Activated CD4-positive, CD25-positive, alpha-beta regulatory T cell treated with anti-CD3 and anti-CD28 coated beads, Interleukin-2, amount 50 U/mL, for 72 hours (primary cell): ENCODE data around the gene KCTD5.

ENCODE experiments used
- DNase-seq: peaks from one replicate; pipeline ENCODE4 v3.0.0; 2021

KCTD5 gene

DNA sequence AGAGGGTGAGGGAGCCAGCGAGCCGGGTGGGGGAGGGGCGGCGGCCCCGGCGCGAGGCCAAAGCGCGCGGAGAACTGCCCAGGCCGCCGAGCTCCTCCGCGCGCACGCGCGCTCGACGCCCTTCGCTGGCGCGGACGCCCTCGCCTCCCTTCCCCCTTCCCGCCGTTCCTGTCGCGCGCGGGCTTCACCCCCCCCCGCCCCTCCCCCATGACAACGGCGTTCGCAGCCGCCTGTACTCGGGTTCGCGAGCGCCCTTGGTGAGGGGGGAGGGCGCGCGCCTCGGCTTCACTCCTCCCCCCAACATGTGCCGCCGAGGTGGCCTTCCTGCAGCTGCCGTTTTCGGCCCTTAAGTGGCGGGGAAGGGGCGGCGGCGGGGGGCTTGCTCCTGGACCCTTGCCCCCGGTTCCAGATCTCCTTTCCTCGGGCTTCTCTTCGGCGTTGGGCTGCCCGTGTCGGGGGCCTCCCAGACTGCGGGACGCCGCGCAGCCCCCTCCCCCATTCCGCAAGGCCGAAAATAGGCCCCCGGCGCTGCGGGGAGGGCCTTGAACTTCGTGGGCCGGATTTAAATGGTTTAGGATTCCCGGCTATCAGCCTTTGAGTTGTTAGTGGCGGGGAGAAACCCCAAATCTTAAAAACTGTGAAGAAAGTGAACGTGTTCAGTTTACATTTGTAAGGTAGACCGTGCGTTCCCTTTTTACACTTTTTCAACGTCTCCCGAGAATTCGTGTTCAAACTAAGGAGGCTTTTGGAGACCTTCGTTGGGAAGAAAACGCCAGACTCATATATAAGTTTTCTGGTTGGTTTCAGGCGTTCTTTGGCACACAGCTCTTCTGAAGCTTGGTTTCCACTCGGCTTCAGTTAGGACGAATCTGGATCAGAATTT, 70.8 kb downstream of the KCTD5 start:
- DNase-seq, result no peak

DNA sequence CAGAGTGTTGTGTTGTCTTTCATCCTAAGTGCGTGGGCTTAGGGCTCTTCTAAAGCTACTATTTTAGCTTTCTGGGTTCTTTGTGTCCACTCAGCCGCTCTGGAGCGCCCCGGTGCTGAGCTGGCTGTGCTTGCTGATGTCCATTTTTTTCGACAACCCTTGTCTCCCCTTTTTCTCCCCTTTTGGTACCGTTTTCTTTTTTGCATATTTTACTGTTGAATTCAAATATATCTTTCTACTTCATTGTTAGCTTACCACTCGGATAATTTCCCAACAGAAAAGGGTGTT, 71.4 kb downstream of the KCTD5 start:
- no peak for DNase-seq

DNA sequence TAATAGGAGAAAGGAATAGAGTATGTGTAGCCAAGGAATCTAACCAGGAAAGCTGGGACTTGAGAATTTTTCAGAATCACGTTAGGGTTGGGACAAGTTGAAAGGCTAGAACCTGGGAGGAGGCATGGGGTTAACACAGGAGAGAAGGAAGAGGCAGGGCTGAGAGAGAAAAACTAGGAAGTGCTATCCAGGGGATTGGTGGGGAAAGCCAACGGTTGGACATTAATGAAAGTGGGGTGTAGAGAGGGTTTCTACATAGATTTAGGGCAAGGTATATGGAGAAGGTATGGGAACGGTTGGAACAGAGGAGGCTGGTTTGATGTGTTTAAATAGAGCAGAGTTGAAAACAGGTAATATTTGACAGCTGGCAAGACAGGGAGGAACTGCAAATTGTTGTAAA, 72.8 kb downstream of the KCTD5 start:
- no peak for DNase-seq

GRCh38 chr16:2756288-2757015, 74.1 kb downstream of the KCTD5 start:
- DNase-seq, result no peak

DNA sequence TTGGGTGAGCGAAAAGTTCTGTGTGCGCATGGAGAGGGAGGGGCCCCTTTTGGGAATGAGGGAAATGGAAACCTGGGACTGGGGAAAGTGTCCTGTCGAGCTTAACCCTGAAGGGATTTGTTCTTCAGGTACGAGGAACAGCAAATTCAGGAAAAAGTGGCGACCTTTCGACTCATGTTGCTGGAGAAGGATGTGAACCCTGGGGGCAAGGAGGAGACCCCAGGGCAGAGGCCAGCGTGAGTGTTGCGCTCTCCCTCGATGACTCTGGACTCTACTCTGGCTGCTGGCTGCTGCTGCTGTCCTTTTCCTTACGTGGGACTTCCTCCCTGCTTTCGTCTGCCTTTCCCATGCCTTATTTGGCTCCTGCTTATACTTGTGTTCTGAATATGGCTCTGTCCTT, 75.0 kb downstream of the KCTD5 start:
- no peak for DNase-seq
